GM18861 (cell line): ENCODE data around the gene KLF17.

Experiments used
- ATAC-seq: cut with Tn5 transposase; IDR thresholded peaks from one replicate; pipeline ENCODE4 v1.9.1; 2021; ENCODE audit not compliant: unreplicated experiment

KLF17 gene

GRCh38 chr1:44151332-44151731 is 32.7 kb downstream of the KLF17 start:
- no peak for ATAC-seq

DNA sequence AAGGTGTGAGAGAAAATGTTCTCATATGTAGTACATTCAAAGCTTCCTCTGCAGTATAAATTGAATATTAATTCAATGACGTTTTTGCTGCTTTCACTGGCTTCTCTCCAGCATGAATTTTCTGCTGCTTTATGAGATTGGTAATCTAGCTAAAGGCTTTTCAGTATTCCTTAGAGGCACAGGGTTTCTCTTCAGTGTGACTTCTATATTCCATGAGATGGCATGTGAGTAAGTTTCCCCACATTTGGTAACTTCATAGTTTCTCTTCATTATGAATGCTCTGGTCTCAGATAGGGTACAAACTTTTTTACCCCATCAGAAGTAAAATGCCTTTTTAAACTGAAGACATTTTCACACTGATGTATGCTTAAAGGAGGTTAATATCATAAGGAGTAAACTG is 33.2 kb downstream of the KLF17 start:
- no peak for ATAC-seq

GRCh38 chr1:44152692-44153091 is 34.1 kb downstream of the KLF17 start:
- ATAC-seq, result no peak

- no peak for ATAC-seq
Observed at GRCh38 chr1:44154049-44154448, 35.4 kb downstream of the KLF17 start.

- no peak for ATAC-seq
Observed at GRCh38 chr1:44157903-44158302, 39.3 kb downstream of the KLF17 start.

- no peak for ATAC-seq
Observed at GRCh38 chr1:44158871-44159270, 40.2 kb downstream of the KLF17 start.

DNA sequence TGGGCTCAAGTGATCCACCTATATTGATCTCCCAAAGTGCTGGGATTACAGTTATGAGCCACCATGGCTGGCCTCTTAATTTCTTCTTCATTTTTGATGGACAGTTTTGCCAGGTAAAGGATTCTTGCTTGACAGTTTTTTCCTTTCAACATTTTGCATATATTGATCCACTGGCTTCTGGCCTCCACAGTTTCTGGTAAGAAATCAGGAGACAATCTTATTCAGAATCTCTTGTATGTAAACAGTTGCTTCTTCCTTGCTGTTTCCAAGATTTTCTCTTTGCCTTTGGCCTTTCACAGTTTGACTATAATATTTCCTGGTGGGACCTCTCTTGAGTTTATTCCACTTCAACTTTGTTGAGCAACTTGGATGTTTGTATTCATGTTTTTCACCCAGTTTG is 42.9 kb downstream of the KLF17 start:
- ATAC-seq, result no peak

DNA sequence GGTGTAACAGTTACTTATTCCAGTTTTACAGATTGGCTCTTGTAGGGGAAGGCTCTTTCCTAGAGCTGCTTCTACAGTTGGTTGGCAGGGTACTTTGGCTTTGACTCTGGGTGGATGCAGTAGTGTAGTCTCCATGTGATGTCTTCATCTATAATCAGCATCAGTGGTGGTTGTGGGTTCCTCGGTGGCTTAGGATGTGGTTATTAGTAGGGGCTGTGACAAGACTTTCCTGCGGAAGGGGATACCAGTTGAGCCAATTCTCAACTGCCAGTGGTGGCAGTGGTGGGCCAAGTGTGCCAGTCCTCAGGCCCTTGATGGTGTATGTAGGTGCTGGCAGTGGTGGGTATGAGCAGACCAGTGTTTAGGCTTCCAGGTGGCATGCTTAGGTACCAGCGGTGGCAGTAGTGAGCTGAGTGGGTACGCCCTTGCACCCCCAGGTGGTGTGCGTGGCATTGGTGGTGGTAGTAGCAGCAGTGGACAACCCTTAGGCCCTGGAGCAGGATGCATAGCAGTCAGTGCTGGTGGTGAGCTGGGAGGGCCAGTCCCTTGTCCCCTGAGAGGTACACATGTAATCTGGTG is 50.0 kb downstream of the KLF17 start:
- no peak for ATAC-seq

GRCh38 chr1:44170281-44170823 is 51.7 kb downstream of the KLF17 start:
- ATAC-seq, result no peak

- no peak for ATAC-seq
Observed at GRCh38 chr1:44174630-44175029, 56.0 kb downstream of the KLF17 start.
